Measurements from ENCODE around the gene C2orf78. TPM values are rescaled to one million over a fixed set of nuclear protein-coding genes. Genes with fewer than 3 reads are reported as not detected.

The C2orf78 gene
- total and polyA plus RNA-seq, 10 of the 15 experiments (the other 5 are each of a cell fraction or from before 2014, with no cell fraction given), result 0.08 to 0.82 (median 0.40) TPM

DNA sequence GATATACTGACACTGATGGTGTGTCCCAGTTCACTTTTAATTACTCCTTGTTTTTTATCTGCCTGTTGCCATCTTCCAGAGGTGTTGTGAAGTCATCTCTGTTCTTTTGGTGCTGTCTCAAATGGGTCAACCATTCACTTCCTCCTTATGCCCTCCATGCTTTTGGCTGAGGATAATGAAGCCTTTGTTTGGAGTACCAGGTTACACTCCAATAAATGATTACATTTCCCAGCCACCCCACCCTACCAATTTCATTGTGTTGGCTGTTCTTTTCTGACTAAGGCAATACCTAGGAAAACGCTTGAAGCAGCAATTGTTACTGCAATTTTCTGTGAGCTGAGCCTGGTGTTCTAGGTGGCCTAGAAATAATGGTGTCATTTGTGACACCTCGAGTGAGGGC lies 79.0 kb downstream of the C2orf78 start:
- Histone ChIP-seq H3K9me3 (replicated peaks; ENCODE audit: control insufficient read depth, insufficient read depth, low read length) (no peaks in the 10 kb centered on the region), H2AFZ (ENCODE audit: control insufficient read depth, low read depth, low read length) (no peak overlapping the region), H3K4me3 (no peak overlapping the region), H3K9ac (ENCODE audit: control insufficient read depth, insufficient read depth, low read length) (no peak overlapping the region), H3K79me2 (ENCODE audit: control insufficient read depth, insufficient read depth, low read length) (no peaks in the 10 kb centered on the region), H3K27ac (ENCODE audit: control insufficient read depth, insufficient read depth) (no peak overlapping the region), H4K20me1 (ENCODE audit: control insufficient read depth, insufficient read depth) (no peaks in the 10 kb centered on the region), H3K4me2 (ENCODE audit: control insufficient read depth, insufficient read depth) (no peak overlapping the region), H3K4me1 (ENCODE audit: control insufficient read depth, insufficient read depth, low read length) (no peaks in the 10 kb centered on the region), H3K27me3 (replicated peaks in 1 of 2; ENCODE audit: control insufficient read depth in 2 of 2, insufficient read depth in 2 of 2, low read length in 1 of 2) (no peaks in the 10 kb centered on the region), H3K36me3 (ENCODE audit: control insufficient read depth in 2 of 2, insufficient read depth in 2 of 2, low read length in 1 of 2) (peaks cover 5 to 25% of the 10 kb centered on the region in 2 experiments)
- ChIA-PET RAD21 (ENCODE audit: unreplicated experiment) (no interaction called here), SMC1A (ENCODE audit: uncharacterized antibody, unreplicated experiment) (interaction anchor here (0.7 to 3.1 kb wide), 4 partner anchors 10 to 235 kb away, joined by 3 to 19 read pairs (median 4); no protein-coding TSS in a partner anchor), CTCF (interaction anchor here (0.9 to 2.1 kb wide), 3 partner anchors 10 to 39 kb away, joined by 4 to 8 read pairs (median 4); no protein-coding TSS in a partner anchor), POLR2A (no interaction called here)
- no peak for ATAC-seq
- TF ChIP-seq, protein P1, sequence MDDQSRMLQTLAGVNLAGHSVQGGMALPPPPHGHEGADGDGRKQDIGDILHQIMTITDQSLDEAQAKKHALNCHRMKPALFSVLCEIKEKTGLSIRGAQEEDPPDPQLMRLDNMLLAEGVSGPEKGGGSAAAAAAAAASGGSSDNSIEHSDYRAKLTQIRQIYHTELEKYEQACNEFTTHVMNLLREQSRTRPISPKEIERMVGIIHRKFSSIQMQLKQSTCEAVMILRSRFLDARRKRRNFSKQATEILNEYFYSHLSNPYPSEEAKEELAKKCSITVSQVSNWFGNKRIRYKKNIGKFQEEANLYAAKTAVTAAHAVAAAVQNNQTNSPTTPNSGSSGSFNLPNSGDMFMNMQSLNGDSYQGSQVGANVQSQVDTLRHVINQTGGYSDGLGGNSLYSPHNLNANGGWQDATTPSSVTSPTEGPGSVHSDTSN (IDR thresholded peaks at IDR 0.05; ENCODE audit: insufficient replicate concordance, low read depth, low read length), result no peak
- TF ChIP-seq, protein P2, sequence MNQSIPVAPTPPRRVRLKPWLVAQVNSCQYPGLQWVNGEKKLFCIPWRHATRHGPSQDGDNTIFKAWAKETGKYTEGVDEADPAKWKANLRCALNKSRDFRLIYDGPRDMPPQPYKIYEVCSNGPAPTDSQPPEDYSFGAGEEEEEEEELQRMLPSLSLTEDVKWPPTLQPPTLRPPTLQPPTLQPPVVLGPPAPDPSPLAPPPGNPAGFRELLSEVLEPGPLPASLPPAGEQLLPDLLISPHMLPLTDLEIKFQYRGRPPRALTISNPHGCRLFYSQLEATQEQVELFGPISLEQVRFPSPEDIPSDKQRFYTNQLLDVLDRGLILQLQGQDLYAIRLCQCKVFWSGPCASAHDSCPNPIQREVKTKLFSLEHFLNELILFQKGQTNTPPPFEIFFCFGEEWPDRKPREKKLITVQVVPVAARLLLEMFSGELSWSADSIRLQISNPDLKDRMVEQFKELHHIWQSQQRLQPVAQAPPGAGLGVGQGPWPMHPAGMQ (IDR thresholded peaks at IDR 0.05; ENCODE audit: borderline replicate concordance), result no peak
- no peak for TF ChIP-seq RELB (IDR thresholded peaks at IDR 0.05; ENCODE audit: low read depth)
- no peak for TF ChIP-seq EED (IDR thresholded peaks at IDR 0.05; ENCODE audit: low read depth)
- TF ChIP-seq PML (IDR thresholded peaks at IDR 0.05; ENCODE audit: low read length), result no peak
- no peak for TF ChIP-seq RBBP5 (conservative IDR thresholded peaks at IDR 0.05)
- TF ChIP-seq, protein P3, sequence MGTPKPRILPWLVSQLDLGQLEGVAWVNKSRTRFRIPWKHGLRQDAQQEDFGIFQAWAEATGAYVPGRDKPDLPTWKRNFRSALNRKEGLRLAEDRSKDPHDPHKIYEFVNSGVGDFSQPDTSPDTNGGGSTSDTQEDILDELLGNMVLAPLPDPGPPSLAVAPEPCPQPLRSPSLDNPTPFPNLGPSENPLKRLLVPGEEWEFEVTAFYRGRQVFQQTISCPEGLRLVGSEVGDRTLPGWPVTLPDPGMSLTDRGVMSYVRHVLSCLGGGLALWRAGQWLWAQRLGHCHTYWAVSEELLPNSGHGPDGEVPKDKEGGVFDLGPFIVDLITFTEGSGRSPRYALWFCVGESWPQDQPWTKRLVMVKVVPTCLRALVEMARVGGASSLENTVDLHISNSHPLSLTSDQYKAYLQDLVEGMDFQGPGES (IDR thresholded peaks at IDR 0.05), result no peak
- in situ Hi-C loops (cut with MboI) (no loop called here), intact Hi-C loops (cut with micrococcal nuclease; ENCODE audit: unreplicated experiment) (no loop called here)
- no peak for FAIRE-seq
- WGBS (ENCODE audit: insufficient coverage, insufficient replicate concordance, low lambda C conversion rate, missing lambda C conversion rate), result 98% methylated on average over 2 of the region's 2 CpGs
- no peak for DNase-seq (ENCODE audit: low read depth, low spot score)
- BruUV-seq (replicated peaks), result no TSS peak

Other genes starting within 250 kb of the C2orf78 start
- gene NAT8, start 141.8 kb upstream of the C2orf78 start, total RNA-seq (2014; rRNA removed), result not detected in 2 replicates
- gene NAT8, start 141.8 kb upstream of the C2orf78 start, total RNA-seq (2014; rRNA removed; fragmentation: Illumina TruSeq; extraction: Trizol), result not detected in 2 replicates
- not detected in 2 replicates for gene NAT8, start 141.8 kb upstream of the C2orf78 start, total RNA-seq (2021)
- gene NAT8, start 141.8 kb upstream of the C2orf78 start, polyA plus RNA-seq (2011; rRNA removed), result not detected in 2 replicates
- not detected in 2 replicates for gene NAT8, start 141.8 kb upstream of the C2orf78 start, polyA plus RNA-seq (2014; fragmentation: Illumina TruSeq; extraction: Trizol)
- not detected for gene NAT8, start 141.8 kb upstream of the C2orf78 start, polyA plus RNA-seq (2014; fragmentation: Nextera tagmentation; extraction: Ambion mirVana)
- gene NAT8, start 141.8 kb upstream of the C2orf78 start, polyA plus RNA-seq (2014; rRNA removed), result not detected in 2 replicates
- gene NAT8, start 141.8 kb upstream of the C2orf78 start, polyA plus RNA-seq (2016; fragmentation: Nextera tagmentation; extraction: Ambion mirVana), result not detected
- 32.5 and 36.8 TPM in 2 replicates for gene TPRKB, start 46.8 kb upstream of the C2orf78 start, total RNA-seq (2014; rRNA removed)
- gene TPRKB, start 46.8 kb upstream of the C2orf78 start, total RNA-seq (2014; rRNA removed; fragmentation: Illumina TruSeq; extraction: Trizol), result 69.9 and 74.2 TPM in 2 replicates
- gene TPRKB, start 46.8 kb upstream of the C2orf78 start, total RNA-seq (2021), result 23.6 and 28.1 TPM in 2 replicates
- gene TPRKB, start 46.8 kb upstream of the C2orf78 start, polyA plus RNA-seq (2011; rRNA removed), result 42.9 and 73.0 TPM in 2 replicates
- 59.9 and 69.6 TPM in 2 replicates for gene TPRKB, start 46.8 kb upstream of the C2orf78 start, polyA plus RNA-seq (2014; fragmentation: Illumina TruSeq; extraction: Trizol)
- gene TPRKB, start 46.8 kb upstream of the C2orf78 start, polyA plus RNA-seq (2014; fragmentation: Nextera tagmentation; extraction: Ambion mirVana), result 100 to 1,000 TPM; 116 to 124 TPM
- 42.2 and 60.2 TPM in 2 replicates for gene TPRKB, start 46.8 kb upstream of the C2orf78 start, polyA plus RNA-seq (2014; rRNA removed)
- gene TPRKB, start 46.8 kb upstream of the C2orf78 start, polyA plus RNA-seq (2016; fragmentation: Nextera tagmentation; extraction: Ambion mirVana), result 100 to 1,000 TPM; 122 to 129 TPM
- gene DUSP11, start 4.1 kb upstream of the C2orf78 start, total RNA-seq (2014; rRNA removed), result 48.9 and 51.7 TPM in 2 replicates
- 36.4 and 40.3 TPM in 2 replicates for gene DUSP11, start 4.1 kb upstream of the C2orf78 start, total RNA-seq (2014; rRNA removed; fragmentation: Illumina TruSeq; extraction: Trizol)
- 25.9 and 26.4 TPM in 2 replicates for gene DUSP11, start 4.1 kb upstream of the C2orf78 start, total RNA-seq (2021)
- gene DUSP11, start 4.1 kb upstream of the C2orf78 start, polyA plus RNA-seq (2011; rRNA removed), result 41.6 and 56.9 TPM in 2 replicates
- gene DUSP11, start 4.1 kb upstream of the C2orf78 start, polyA plus RNA-seq (2014; fragmentation: Illumina TruSeq; extraction: Trizol), result 46.9 and 59.9 TPM in 2 replicates
- gene DUSP11, start 4.1 kb upstream of the C2orf78 start, polyA plus RNA-seq (2014; fragmentation: Nextera tagmentation; extraction: Ambion mirVana), result 10 to 100 TPM; 57.1 to 76.7 TPM
- gene DUSP11, start 4.1 kb upstream of the C2orf78 start, polyA plus RNA-seq (2014; rRNA removed), result 34.7 and 37.3 TPM in 2 replicates
- 10 to 100 TPM; 73.6 to 78.4 TPM for gene DUSP11, start 4.1 kb upstream of the C2orf78 start, polyA plus RNA-seq (2016; fragmentation: Nextera tagmentation; extraction: Ambion mirVana)
- gene STAMBP, start 44.8 kb downstream of the C2orf78 start, total RNA-seq (2014; rRNA removed), result 38.9 and 49.9 TPM in 2 replicates
- gene STAMBP, start 44.8 kb downstream of the C2orf78 start, total RNA-seq (2014; rRNA removed; fragmentation: Illumina TruSeq; extraction: Trizol), result 50.1 and 53.3 TPM in 2 replicates
- gene STAMBP, start 44.8 kb downstream of the C2orf78 start, total RNA-seq (2021), result 44.0 and 45.0 TPM in 2 replicates
- 84.1 and 101 TPM in 2 replicates for gene STAMBP, start 44.8 kb downstream of the C2orf78 start, polyA plus RNA-seq (2011; rRNA removed)
- 77.8 and 108 TPM in 2 replicates for gene STAMBP, start 44.8 kb downstream of the C2orf78 start, polyA plus RNA-seq (2014; fragmentation: Illumina TruSeq; extraction: Trizol)
- gene STAMBP, start 44.8 kb downstream of the C2orf78 start, polyA plus RNA-seq (2014; fragmentation: Nextera tagmentation; extraction: Ambion mirVana), result 10 to 100 TPM; 67.3 to 72.2 TPM
- 43.1 and 51.9 TPM in 2 replicates for gene STAMBP, start 44.8 kb downstream of the C2orf78 start, polyA plus RNA-seq (2014; rRNA removed)
- gene STAMBP, start 44.8 kb downstream of the C2orf78 start, polyA plus RNA-seq (2016; fragmentation: Nextera tagmentation; extraction: Ambion mirVana), result 10 to 100 TPM; 82.2 to 83.2 TPM
- not detected in 2 replicates for gene ACTG2, start 108.8 kb downstream of the C2orf78 start, total RNA-seq (2014; rRNA removed)
- not detected in 2 replicates for gene ACTG2, start 108.8 kb downstream of the C2orf78 start, total RNA-seq (2014; rRNA removed; fragmentation: Illumina TruSeq; extraction: Trizol)
- 0.51 and 0.97 TPM in 2 replicates for gene ACTG2, start 108.8 kb downstream of the C2orf78 start, total RNA-seq (2021)
- 0.12 TPM in 1 of 2 replicates, not detected in the other for gene ACTG2, start 108.8 kb downstream of the C2orf78 start, polyA plus RNA-seq (2011; rRNA removed)
- gene ACTG2, start 108.8 kb downstream of the C2orf78 start, polyA plus RNA-seq (2014; fragmentation: Illumina TruSeq; extraction: Trizol), result not detected in 2 replicates
- not detected for gene ACTG2, start 108.8 kb downstream of the C2orf78 start, polyA plus RNA-seq (2014; fragmentation: Nextera tagmentation; extraction: Ambion mirVana)
- 0.06 TPM in 1 of 2 replicates, not detected in the other for gene ACTG2, start 108.8 kb downstream of the C2orf78 start, polyA plus RNA-seq (2014; rRNA removed)
- not detected for gene ACTG2, start 108.8 kb downstream of the C2orf78 start, polyA plus RNA-seq (2016; fragmentation: Nextera tagmentation; extraction: Ambion mirVana)
- gene DGUOK, start 142.7 kb downstream of the C2orf78 start, total RNA-seq (2014; rRNA removed), result 64.4 and 68.4 TPM in 2 replicates
- 64.7 and 68.7 TPM in 2 replicates for gene DGUOK, start 142.7 kb downstream of the C2orf78 start, total RNA-seq (2014; rRNA removed; fragmentation: Illumina TruSeq; extraction: Trizol)
- gene DGUOK, start 142.7 kb downstream of the C2orf78 start, total RNA-seq (2021), result 69.2 and 74.2 TPM in 2 replicates
- 86.6 and 100 TPM in 2 replicates for gene DGUOK, start 142.7 kb downstream of the C2orf78 start, polyA plus RNA-seq (2011; rRNA removed)
- gene DGUOK, start 142.7 kb downstream of the C2orf78 start, polyA plus RNA-seq (2014; fragmentation: Illumina TruSeq; extraction: Trizol), result 84.7 and 89.8 TPM in 2 replicates
- gene DGUOK, start 142.7 kb downstream of the C2orf78 start, polyA plus RNA-seq (2014; fragmentation: Nextera tagmentation; extraction: Ambion mirVana), result 100 to 1,000 TPM; 175 to 234 TPM
- gene DGUOK, start 142.7 kb downstream of the C2orf78 start, polyA plus RNA-seq (2014; rRNA removed), result 84.3 and 93.0 TPM in 2 replicates
- gene DGUOK, start 142.7 kb downstream of the C2orf78 start, polyA plus RNA-seq (2016; fragmentation: Nextera tagmentation; extraction: Ambion mirVana), result 100 to 1,000 TPM; 147 to 156 TPM
- gene TET3, start 200.7 kb downstream of the C2orf78 start, total RNA-seq (2014; rRNA removed), result 8.2 and 8.6 TPM in 2 replicates
- gene TET3, start 200.7 kb downstream of the C2orf78 start, total RNA-seq (2014; rRNA removed; fragmentation: Illumina TruSeq; extraction: Trizol), result 7.9 and 8.3 TPM in 2 replicates
- gene TET3, start 200.7 kb downstream of the C2orf78 start, total RNA-seq (2021), result 23.8 and 25.9 TPM in 2 replicates
- gene TET3, start 200.7 kb downstream of the C2orf78 start, polyA plus RNA-seq (2011; rRNA removed), result 10.0 and 11.2 TPM in 2 replicates
- gene TET3, start 200.7 kb downstream of the C2orf78 start, polyA plus RNA-seq (2014; fragmentation: Illumina TruSeq; extraction: Trizol), result 10.0 and 11.3 TPM in 2 replicates
- under 1 TPM; 0.77 to 0.84 TPM for gene TET3, start 200.7 kb downstream of the C2orf78 start, polyA plus RNA-seq (2014; fragmentation: Nextera tagmentation; extraction: Ambion mirVana)
- 10.5 and 10.6 TPM in 2 replicates for gene TET3, start 200.7 kb downstream of the C2orf78 start, polyA plus RNA-seq (2014; rRNA removed)
- 1 to 10 TPM; 2.1 to 2.7 TPM for gene TET3, start 200.7 kb downstream of the C2orf78 start, polyA plus RNA-seq (2016; fragmentation: Nextera tagmentation; extraction: Ambion mirVana)